ENCODE measurements around the gene NSUN7.

NSUN7 gene

GRCh38 chr4:40744218-40744617 lies 5.5 kb upstream of the NSUN7 start:
- POLR2A ChIA-PET (ENCODE audit: low non-redundant PET), result no interaction called here
- no peak overlapping the region for H3K27ac ChIP-seq
- no peak for DNase-seq (ENCODE audit: low spot score)
- CTCF ChIA-PET, result interaction anchor here (0.6 to 0.7 kb wide), 3 partner anchors 44 to 653 kb away, joined by 3 to 4 read pairs (median 4); no protein-coding TSS in a partner anchor
- no peak for TF ChIP-seq CTCF (conservative IDR thresholded peaks at IDR 0.05; ENCODE audit: low read depth)

- POLR2A ChIA-PET (ENCODE audit: low non-redundant PET), result no interaction called here
- no peak overlapping the region for H3K27ac ChIP-seq
- no peak for TF ChIP-seq CTCF (conservative IDR thresholded peaks at IDR 0.05; ENCODE audit: low read depth)
- no peak for DNase-seq (ENCODE audit: low spot score)
- CTCF ChIA-PET, result no interaction called here
Measured at GRCh38 chr4:40745285-40745984, 4.3 kb upstream of the NSUN7 start.

GRCh38 chr4:40747207-40747835 lies 2.4 kb upstream of the NSUN7 start:
- ChIA-PET POLR2A (ENCODE audit: low non-redundant PET) (no interaction called here), CTCF (interaction anchor here (0.6 kb wide), 1 partner anchor 180 kb away, joined by 3 read pairs; no protein-coding TSS in a partner anchor)
- TF ChIP-seq CTCF (conservative IDR thresholded peaks at IDR 0.05; ENCODE audit: low read depth), result no peak
- no peak for DNase-seq (ENCODE audit: low spot score)
- no peak overlapping the region for H3K27ac ChIP-seq

GRCh38 chr4:40750461-40751258 lies 905 bp downstream of the NSUN7 start:
- POLR2A ChIA-PET (ENCODE audit: low non-redundant PET), result no interaction called here
- no peak for DNase-seq (ENCODE audit: low spot score)
- H3K27ac ChIP-seq, result no peak overlapping the region
- TF ChIP-seq CTCF (conservative IDR thresholded peaks at IDR 0.05; ENCODE audit: low read depth), result no peak
- CTCF ChIA-PET, result interaction anchor here (0.8 kb wide), 1 partner anchor 33 kb away, joined by 5 read pairs; no protein-coding TSS in a partner anchor

GRCh38 chr4:40755616-40756015 lies 5.9 kb downstream of the NSUN7 start:
- ChIA-PET CTCF (no interaction called here), POLR2A (ENCODE audit: low non-redundant PET) (no interaction called here)
- no peak for DNase-seq (ENCODE audit: low spot score)
- no peak overlapping the region for H3K27ac ChIP-seq
- TF ChIP-seq CTCF (conservative IDR thresholded peaks at IDR 0.05; ENCODE audit: low read depth), result no peak

GRCh38 chr4:40763228-40763716 lies 13.5 kb downstream of the NSUN7 start:
- no peak overlapping the region for H3K27ac ChIP-seq

More at GRCh38 chr4:40763228-40763716, 13.5 kb downstream of the NSUN7 start:
- DNase-seq (ENCODE audit: low spot score), result no peak
- ChIA-PET POLR2A (ENCODE audit: low non-redundant PET) (no interaction called here), CTCF (no interaction called here)
- TF ChIP-seq CTCF (conservative IDR thresholded peaks at IDR 0.05; ENCODE audit: low read depth), result no peak

All from RWPE1 (cell line).